NCI-H1092 (cell line): Measurements from ENCODE around the gene CDYL2.

Experiments used
- DNase-seq: peaks from one replicate; lab custom pipeline; 2025; lab: John Stamatoyannopoulos, UW

Gene CDYL2

GRCh38 chr16:80592273-80592672 is 212.1 kb downstream of the CDYL2 start:
- no peak for DNase-seq

- DNase-seq = no peak
These were observed 213.1 kb downstream of the CDYL2 start for GRCh38 chr16:80591071-80591915.

GRCh38 chr16:80587071-80587470 is 217.3 kb downstream of the CDYL2 start:
- no peak for DNase-seq

GRCh38 chr16:80586476-80586875 is 217.9 kb downstream of the CDYL2 start:
- no peak for DNase-seq

GRCh38 chr16:80585764-80586163 is 218.6 kb downstream of the CDYL2 start:
- no peak for DNase-seq

- no peak for DNase-seq
These were observed 220.9 kb downstream of the CDYL2 start for GRCh38 chr16:80583466-80583865.

GRCh38 chr16:80580109-80580832 is 224.1 kb downstream of the CDYL2 start:
- DNase-seq = no peak

GRCh38 chr16:80577485-80578280 is 226.7 kb downstream of the CDYL2 start:
- DNase-seq = no peak

GRCh38 chr16:80576343-80576912 is 228.0 kb downstream of the CDYL2 start:
- no peak for DNase-seq

GRCh38 chr16:80573700-80574120 is 230.7 kb downstream of the CDYL2 start:
- no peak for DNase-seq

GRCh38 chr16:80570106-80570478 is 234.3 kb downstream of the CDYL2 start:
- DNase-seq = no peak

- DNase-seq = no peak
These were observed 234.8 kb downstream of the CDYL2 start for GRCh38 chr16:80569440-80570105.

GRCh38 chr16:80564394-80564793 is 240.0 kb downstream of the CDYL2 start:
- DNase-seq = no peak

GRCh38 chr16:80563066-80563465 is 241.3 kb downstream of the CDYL2 start:
- no peak for DNase-seq

- no peak for DNase-seq
These were observed 245.0 kb downstream of the CDYL2 start for GRCh38 chr16:80559369-80559768.

- no peak for DNase-seq
These were observed 247.4 kb downstream of the CDYL2 start for GRCh38 chr16:80557037-80557436.

GRCh38 chr16:80556481-80556880 is 247.9 kb downstream of the CDYL2 start:
- no peak for DNase-seq

GRCh38 chr16:80554033-80554432 is 250.4 kb downstream of the CDYL2 start:
- DNase-seq = no peak

GRCh38 chr16:80552277-80552676 is 252.1 kb downstream of the CDYL2 start:
- no peak for DNase-seq
